ENCODE results near the gene CAPN1.

DNA sequence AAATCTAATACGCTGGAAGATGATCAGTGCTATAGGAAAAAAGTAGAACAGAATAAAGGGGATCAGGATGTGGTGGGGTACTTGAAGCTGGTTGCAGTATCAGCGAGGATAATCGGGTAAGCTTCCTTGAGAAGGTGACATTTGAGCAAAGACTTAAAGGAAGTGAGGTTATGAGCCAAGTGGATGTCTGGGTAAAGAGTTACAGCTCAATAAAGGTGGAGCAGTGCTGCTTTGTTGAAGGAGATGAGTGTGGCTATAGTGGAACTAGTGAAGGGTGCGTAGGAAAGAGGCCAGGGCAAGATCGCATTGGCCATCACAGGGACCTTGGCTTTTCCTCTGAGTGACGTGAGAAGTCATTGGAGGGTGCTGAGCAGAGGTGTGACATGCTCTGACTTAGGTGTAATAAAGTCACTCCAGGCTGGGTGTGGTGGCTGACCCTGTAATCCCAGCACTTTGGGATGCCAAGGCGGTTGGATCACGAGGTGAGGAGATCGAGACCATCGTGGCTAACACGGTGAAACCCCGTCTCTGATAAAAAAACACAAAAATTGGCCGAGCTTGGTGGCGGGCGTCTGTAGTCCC, 45.1 kb upstream of the CAPN1 start:
- TF ChIP-seq, protein P1, sequence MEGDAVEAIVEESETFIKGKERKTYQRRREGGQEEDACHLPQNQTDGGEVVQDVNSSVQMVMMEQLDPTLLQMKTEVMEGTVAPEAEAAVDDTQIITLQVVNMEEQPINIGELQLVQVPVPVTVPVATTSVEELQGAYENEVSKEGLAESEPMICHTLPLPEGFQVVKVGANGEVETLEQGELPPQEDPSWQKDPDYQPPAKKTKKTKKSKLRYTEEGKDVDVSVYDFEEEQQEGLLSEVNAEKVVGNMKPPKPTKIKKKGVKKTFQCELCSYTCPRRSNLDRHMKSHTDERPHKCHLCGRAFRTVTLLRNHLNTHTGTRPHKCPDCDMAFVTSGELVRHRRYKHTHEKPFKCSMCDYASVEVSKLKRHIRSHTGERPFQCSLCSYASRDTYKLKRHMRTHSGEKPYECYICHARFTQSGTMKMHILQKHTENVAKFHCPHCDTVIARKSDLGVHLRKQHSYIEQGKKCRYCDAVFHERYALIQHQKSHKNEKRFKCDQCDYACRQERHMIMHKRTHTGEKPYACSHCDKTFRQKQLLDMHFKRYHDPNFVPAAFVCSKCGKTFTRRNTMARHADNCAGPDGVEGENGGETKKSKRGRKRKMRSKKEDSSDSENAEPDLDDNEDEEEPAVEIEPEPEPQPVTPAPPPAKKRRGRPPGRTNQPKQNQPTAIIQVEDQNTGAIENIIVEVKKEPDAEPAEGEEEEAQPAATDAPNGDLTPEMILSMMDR (IDR thresholded peaks at IDR 0.05) = no peak
- no peak for TF ChIP-seq POLR2A (IDR thresholded peaks at IDR 0.05)
